ENCODE measurements around the gene AK9. TPM values are rescaled to one million over a fixed set of nuclear protein-coding genes. Genes with fewer than 3 reads are reported as not detected.

Gene AK9
- total and polyA plus RNA-seq, 9 of the 15 experiments (the other 6 are each of a cell fraction or from before 2014, with no cell fraction given) = 0.59 to 1.9 (median 1.2) TPM

DNA sequence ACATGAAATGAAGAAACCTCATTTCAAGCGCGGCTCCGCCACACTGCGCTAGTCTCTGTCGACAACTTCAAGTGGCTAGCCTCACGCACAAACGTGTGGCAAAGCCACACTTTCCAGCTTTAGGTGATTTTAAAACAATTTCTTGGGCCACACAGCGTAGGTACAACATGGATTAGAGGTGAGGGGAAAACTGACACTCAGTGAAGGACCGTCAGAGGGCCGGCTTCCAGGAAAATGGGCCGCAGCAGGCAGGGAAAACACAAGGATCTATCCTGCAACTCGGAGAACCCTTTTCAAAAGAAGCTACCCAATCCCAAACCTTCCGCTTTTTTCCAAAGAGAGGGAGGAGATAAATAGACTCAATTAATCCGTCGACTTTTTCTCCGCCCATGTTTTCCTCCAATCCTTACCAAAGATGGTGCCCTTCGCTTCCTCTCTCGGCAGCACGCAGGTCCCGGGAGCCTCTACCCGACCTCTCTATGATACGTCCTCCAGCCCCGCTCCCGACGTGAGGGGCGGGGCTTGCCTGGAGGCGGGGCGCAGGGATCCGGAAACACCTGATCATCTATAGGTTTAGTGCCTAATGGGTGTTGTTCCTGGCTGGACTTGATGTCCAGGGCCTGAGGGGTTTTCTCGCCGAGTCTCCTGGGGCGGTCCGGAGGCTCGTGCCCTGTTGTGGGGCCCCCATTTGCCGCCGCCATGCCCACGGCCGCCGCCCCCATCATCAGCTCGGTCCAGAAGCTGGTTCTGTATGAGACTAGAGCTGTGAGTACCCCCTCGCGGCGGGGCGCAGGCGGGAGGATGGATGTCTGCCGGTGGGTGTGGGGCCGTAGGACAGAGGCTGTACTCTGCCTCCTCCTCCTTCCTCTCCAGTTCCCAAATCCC, at the start of gene AK9, which contains the start of gene FIG4 (continued):
- TF ChIP-seq, protein P1, sequence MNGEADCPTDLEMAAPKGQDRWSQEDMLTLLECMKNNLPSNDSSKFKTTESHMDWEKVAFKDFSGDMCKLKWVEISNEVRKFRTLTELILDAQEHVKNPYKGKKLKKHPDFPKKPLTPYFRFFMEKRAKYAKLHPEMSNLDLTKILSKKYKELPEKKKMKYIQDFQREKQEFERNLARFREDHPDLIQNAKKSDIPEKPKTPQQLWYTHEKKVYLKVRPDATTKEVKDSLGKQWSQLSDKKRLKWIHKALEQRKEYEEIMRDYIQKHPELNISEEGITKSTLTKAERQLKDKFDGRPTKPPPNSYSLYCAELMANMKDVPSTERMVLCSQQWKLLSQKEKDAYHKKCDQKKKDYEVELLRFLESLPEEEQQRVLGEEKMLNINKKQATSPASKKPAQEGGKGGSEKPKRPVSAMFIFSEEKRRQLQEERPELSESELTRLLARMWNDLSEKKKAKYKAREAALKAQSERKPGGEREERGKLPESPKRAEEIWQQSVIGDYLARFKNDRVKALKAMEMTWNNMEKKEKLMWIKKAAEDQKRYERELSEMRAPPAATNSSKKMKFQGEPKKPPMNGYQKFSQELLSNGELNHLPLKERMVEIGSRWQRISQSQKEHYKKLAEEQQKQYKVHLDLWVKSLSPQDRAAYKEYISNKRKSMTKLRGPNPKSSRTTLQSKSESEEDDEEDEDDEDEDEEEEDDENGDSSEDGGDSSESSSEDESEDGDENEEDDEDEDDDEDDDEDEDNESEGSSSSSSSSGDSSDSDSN (IDR thresholded peaks at IDR 0.05; ENCODE audit: borderline replicate concordance in 1 of 2, low read depth in 2 of 2, low read length in 2 of 2) = no peak
- TF ChIP-seq TAF15 (IDR thresholded peaks at IDR 0.05; ENCODE audit: low read depth, low read length) (no peak), ZNF146 (CRISPR knock-in tag; IDR thresholded peaks at IDR 0.05; ENCODE audit: unreplicated experiment) (no peak), GABPB2 (CRISPR knock-in tag; conservative IDR thresholded peaks at IDR 0.05) (no peak), MCM3 (IDR thresholded peaks at IDR 0.05) (no peak), PTBP1 (IDR thresholded peaks at IDR 0.05; ENCODE audit: low read depth, low read length) (no peak), CXXC5 (CRISPR knock-in tag; IDR thresholded peaks at IDR 0.05) (peak; percentile 88), TEAD2 (tag; IDR thresholded peaks at IDR 0.05) (no peak), HLTF (IDR thresholded peaks at IDR 0.05) (no peak), KDM2B (CRISPR knock-in tag; IDR thresholded peaks at IDR 0.05) (no peak), NFATC3 (IDR thresholded peaks at IDR 0.05) (0 out of 2 replicates have a peak, but pooled peaks have one; percentile 41), E2F3 (CRISPR knock-in tag; IDR thresholded peaks at IDR 0.05) (no peak), MED1 (CRISPR knock-in tag; IDR thresholded peaks at IDR 0.05; ENCODE audit: borderline replicate concordance) (no peak), ZNF507 (tag; conservative IDR thresholded peaks at IDR 0.05) (no peak), MAZ (CRISPR knock-in tag; conservative IDR thresholded peaks at IDR 0.05 in 1 of 2, IDR thresholded peaks at IDR 0.05 in 1 of 2) (peak in 1 of 2 experiments; percentile 53; a peak in 1 of 4 replicates), BHLHE40 (IDR thresholded peaks at IDR 0.05; ENCODE audit: low read length) (0 out of 2 replicates have a peak, but pooled peaks have one; percentile 8), SNIP1 (IDR thresholded peaks at IDR 0.05; ENCODE audit: low read depth) (peak; percentile 91)
- TF ChIP-seq, protein P2, sequence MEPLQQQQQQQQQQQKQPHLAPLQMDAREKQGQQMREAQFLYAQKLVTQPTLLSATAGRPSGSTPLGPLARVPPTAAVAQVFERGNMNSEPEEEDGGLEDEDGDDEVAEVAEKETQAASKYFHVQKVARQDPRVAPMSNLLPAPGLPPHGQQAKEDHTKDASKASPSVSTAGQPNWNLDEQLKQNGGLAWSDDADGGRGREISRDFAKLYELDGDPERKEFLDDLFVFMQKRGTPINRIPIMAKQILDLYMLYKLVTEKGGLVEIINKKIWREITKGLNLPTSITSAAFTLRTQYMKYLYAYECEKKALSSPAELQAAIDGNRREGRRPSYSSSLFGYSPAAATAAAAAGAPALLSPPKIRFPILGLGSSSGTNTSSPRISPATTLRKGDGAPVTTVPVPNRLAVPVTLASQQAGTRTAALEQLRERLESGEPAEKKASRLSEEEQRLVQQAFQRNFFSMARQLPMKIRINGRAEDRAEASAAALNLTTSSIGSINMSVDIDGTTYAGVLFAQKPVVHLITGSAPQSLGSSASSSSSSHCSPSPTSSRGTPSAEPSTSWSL (CRISPR knock-in tag; IDR thresholded peaks at IDR 0.05; ENCODE audit: borderline replicate concordance) = no peak
- TF ChIP-seq, protein P3, sequence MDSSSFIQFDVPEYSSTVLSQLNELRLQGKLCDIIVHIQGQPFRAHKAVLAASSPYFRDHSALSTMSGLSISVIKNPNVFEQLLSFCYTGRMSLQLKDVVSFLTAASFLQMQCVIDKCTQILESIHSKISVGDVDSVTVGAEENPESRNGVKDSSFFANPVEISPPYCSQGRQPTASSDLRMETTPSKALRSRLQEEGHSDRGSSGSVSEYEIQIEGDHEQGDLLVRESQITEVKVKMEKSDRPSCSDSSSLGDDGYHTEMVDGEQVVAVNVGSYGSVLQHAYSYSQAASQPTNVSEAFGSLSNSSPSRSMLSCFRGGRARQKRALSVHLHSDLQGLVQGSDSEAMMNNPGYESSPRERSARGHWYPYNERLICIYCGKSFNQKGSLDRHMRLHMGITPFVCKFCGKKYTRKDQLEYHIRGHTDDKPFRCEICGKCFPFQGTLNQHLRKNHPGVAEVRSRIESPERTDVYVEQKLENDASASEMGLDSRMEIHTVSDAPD (CRISPR knock-in tag; IDR thresholded peaks at IDR 0.05) = no peak
- TF ChIP-seq, protein P4, sequence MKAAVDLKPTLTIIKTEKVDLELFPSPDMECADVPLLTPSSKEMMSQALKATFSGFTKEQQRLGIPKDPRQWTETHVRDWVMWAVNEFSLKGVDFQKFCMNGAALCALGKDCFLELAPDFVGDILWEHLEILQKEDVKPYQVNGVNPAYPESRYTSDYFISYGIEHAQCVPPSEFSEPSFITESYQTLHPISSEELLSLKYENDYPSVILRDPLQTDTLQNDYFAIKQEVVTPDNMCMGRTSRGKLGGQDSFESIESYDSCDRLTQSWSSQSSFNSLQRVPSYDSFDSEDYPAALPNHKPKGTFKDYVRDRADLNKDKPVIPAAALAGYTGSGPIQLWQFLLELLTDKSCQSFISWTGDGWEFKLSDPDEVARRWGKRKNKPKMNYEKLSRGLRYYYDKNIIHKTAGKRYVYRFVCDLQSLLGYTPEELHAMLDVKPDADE (conservative IDR thresholded peaks at IDR 0.05; ENCODE audit: control insufficient read depth, low read depth, low read length) = no peak

Measured in K562 (cell line).